HG03159 (cell line): ENCODE results near the gene NTRK3.

ENCODE experiments used
- ATAC-seq: cut with Tn5 transposase; IDR thresholded peaks from one replicate; pipeline ENCODE4 v1.9.1; 2021; ENCODE audit warnings: mild to moderate bottlenecking, moderate library complexity; ENCODE audit not compliant: unreplicated experiment

NTRK3 gene

DNA sequence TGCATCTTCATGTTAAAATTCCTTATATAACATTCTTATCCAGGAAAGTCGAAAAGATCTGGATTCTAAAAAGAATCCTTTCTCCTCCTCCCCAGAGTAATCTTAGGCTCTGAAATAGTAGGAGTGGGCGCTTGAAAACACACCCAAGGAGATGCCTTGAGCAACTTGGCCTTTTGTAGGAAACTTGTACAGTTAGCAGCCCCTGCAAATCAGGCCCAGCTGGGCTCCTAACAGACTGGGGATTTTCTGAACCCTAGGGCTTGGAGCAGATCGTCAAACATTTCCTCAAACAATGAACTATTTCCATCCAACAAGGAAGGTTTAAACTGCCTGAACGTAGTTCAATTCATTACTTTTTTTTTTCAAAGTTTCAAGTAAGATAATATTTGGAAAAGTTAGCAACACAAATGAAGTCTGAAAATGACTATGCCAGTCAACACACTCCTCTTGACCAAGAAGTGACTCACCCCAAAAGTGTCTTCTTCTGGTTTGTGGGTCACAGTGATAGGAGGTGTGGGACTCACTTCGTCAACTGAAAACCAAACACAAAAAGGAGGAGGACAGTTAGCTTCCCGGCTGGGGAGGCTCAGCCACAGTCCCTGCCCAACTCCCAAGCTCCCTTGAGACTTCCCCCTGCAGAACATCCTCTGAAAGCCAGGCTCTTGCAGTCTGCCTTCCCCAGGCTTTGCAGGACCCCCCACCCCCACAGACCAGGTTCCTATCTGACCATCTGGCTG lies 129.7 kb downstream of the NTRK3 start:
- no peak for ATAC-seq

DNA sequence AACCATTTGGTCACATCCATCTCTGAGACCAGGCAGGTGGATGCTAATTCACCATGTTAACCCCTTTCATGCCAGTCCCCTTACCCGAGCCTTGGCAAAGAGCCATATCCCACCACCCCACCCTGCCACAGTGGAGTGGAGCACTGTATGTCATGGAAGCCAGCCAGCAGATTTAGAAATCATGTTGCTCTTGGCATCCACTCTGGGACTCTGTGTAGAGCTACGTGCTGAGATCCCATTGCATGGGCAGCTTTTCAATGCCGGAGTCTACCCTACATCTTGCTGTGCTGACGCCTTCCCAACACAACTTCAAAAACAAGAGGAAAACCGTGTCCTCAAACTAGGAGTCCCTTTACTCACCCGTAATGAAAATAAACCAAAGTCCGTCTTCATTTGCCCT lies 131.0 kb downstream of the NTRK3 start:
- no peak for ATAC-seq

DNA sequence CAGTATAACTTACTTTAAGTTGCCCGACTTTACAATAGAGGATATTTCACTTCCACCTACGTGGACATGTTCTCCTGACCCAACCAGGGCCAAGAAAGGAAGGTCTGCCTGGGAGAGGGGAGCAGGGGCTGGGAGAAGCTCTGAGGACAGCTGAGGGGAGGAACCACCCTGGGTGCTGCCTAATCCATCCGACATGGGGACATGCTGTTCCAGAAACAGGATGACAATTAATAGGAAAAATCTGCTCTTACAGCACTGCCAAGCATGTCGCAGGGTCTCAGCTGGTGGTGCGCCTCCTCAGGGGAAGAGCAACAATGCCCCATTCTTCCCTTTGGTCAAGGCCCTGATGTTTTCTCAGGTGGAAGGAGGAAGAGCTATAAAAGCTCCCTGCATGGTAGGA lies 132.3 kb downstream of the NTRK3 start:
- no peak for ATAC-seq

DNA sequence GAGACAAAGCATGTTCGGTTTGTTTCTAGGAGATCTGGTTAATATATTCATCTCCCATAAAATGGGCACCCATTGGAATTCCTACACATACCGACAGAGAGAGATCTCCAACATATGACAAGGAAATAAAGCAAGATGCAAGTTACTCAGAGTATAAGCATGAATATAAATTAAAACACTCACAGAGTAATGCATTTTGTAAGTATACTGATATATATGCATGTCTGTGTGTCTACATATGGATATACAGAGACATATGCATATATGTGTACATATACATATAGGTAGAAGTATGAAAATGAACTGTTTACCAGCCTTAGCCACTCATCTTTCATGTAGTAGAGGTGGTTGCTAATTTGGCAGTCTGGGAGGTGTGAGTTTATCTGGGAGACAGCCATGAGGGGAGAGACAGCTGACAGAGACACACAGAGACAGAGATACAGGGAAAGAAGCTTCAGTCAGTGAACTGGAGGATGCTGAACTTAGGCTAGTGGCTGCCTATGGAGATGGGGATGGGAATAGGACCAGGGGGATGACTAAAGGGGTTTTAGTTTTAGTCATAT lies 134.5 kb downstream of the NTRK3 start:
- ATAC-seq: no peak

DNA sequence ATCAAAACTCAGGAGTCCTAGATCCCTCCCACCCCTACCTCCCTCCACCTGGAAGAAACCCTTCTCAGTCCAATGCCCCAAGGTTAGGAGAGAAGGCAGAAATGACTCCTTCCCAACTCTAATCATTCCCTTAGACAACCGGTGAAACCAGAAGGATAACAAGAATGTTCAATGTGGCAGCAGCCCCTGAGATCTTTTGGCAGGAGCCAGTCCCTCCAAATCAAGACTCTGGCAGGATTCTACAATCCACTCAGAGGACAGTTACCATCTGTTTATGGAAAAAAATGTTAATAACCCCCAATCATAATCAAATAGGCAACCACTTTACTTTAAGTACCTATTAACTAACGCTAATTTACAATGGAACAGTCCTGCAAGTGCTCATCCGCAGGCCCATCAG lies 136.5 kb downstream of the NTRK3 start:
- ATAC-seq: no peak

DNA sequence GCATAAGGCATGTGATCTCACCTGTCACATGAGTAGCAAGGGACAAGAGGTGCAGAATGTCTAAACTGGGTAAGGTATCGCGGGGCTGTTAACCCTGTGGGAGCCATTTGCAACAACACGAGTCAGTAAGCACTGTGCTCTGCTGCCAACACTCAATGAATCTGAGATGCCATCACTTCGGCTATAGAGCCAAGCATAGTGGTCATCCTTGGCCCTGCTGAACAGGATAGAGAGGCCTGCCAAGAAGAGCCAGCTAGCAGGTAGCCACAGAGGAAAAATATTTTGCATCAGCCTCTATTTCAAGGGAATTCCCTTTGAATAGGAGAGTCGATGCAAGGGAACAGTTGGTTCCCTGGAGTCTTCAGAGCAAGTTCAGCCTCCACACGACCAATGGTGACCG lies 137.8 kb downstream of the NTRK3 start:
- no peak for ATAC-seq

DNA sequence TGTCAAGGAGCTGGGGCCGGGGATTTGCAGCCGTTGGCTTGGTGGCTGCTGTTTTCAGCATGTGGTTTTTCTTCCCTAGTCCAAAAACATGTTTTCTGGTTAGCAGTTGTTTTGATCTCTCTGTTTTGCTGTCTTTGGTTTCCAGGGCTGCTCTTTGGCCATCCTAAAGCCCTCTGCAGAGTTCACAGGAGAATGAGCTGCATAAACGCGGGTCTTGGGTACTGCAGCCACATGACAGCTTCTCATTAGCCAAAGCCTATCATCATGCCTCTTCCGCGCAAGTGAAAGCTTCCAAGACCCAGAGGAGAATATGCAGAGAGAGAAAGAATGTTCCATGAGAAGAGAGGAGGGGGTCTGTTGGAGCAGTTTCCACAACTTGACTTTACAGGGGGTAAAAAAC lies 138.5 kb downstream of the NTRK3 start:
- ATAC-seq: no peak

DNA sequence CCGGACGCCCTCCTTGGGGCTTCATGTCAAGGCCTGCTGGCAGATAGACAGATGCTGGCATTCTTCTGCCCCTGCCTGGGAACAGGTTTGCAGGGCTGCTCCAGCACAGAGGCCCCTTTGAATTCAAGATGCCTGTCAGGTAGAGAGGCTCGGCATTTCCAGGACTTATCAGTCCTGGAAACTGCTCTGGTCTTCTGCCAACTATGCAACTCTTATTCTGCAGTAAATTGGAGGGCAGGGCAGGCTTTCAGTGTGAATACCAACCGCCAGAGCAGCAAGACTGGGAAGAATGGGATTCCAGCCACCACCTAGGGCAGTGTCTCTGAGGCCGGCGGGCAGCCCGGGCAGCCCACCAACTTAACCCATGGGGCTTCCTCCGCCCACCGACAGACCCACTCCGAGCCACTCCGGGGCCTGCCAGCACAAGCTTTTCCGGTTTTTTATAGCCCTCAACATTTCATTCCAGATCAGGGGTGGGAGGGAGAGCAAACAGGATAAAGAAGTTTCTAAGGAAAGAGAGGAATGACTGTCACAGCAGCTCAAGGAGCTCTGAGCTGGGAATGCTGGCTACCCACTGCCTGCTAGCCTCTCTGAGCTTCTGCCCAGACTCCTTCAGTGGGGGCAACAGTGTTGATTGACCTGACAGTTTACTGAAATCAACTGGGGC lies 140.9 kb downstream of the NTRK3 start:
- no peak for ATAC-seq

DNA sequence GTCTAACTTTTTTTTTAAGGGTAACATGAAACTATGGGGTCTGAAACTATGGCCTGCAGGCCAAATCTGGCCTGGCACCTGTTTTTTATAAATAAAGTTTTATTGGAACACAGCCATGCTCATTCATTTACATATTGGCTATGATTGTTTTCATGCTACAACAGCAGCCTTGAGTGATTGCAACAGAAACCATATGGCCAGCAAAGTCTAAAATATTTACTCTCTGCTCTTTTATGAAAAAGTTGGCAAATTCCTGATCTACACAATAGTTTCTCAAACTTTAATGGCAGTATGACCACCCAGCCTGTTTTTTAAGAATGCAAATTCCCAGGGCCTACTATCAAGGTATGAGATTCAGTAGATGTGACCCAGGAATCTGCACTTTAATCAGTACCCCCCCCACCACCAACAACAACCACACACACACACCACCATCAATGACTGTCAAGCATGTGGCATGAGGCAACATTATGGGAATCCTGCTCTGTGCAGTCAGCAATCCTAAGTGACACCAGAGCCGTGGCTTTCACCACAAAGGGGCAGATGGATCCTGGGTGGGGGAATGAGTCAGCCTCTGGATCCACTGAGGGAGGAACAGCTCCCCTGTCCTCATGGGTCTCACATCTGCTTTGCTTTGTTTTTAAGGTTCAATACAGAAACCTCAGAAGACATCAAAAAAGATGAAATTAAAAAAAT lies 142.8 kb downstream of the NTRK3 start:
- no peak for ATAC-seq

DNA sequence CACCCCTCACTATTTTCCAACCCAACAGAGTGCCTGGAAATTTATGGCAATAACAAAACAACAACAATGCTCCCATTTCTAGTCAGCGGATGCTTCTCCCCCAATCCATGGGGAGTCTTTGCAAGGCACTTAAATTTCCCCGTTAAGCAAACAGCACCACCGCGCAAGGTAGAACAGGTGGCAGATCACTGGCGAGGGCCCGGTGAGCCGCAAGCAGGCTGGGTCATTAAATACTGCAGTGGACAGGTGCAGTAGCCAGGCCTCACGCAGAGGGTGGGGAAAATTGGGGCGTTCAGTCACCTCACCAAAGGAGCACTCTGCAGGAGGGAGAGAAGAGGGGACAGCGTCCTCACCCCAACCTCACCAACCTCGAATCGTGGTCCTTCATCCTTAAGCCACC lies 147.5 kb downstream of the NTRK3 start:
- no peak for ATAC-seq

DNA sequence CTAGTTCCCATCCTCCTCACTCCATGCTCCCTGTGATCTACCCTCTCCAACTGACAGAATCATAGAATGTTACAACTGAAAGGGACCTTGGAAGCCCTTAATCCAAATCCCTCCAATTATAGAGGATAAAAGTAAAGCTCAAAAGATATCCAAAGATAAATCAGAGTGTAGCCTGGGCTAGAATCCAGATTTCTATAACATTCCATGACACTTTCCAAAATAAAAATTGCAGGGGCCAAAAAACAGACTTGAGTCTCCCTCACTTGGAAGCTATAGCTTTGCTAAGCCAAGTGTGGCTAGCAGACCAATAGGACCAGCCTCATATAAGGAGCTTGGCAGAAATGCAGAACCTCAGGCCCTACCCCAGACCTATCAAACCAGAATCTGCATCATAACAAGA lies 148.1 kb downstream of the NTRK3 start:
- no peak for ATAC-seq

DNA sequence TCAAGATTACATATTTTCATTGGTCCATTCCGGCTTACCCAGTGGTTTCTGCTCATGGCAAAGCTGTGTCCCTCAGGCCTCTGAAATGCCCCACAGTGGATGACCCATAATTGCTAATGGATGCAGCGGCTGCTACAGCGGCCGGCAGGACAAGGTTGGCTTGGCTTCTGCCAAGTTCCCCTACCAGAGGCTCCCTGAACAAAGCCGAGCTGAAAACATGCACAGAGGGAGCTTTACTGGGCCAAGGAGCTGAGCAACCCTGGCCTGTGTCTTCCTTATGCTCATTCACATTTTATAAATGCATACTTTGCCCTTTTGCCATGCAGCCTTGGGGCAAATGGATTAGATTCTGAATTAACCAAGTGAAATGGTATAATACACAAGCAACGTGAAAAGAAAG lies 150.5 kb downstream of the NTRK3 start:
- ATAC-seq: no peak

DNA sequence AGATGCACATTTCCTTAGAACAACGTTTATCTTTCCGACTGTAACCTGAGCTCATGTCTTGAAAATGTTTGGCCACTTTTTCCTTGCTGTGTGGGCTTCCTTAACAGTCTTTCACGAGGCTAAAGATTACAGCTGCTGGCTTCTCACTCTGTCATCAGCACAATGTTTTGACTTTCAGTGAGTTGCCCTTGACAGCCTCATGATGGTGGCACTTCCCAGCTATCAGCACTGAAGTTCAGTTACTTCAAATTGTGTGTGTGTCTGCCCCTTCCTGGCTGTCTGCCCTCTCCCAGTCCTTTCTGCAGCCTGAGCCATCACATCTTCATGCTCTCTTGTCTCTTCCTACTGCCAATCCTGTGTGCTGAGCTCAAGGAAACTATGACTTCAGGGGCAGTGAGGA lies 152.2 kb downstream of the NTRK3 start:
- no peak for ATAC-seq

DNA sequence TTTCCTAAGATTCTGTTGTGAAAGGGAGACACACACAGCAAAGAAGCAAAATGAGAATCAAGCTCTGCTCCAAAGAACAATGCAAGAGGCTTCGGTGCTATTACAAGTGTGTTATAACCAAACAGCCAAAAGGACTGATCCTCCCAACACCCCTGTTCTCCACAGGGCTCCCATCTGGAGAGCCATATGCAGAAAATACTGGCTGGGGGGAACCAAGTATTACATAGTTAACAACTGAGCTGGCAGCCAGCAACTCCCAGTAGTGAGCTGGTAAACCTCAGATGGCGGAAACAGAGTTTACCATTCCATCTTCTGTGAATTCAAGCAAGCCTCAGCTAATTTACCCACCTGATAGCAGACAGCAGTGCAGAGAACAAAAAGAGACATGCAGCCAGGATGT lies 156.4 kb downstream of the NTRK3 start:
- ATAC-seq: no peak

DNA sequence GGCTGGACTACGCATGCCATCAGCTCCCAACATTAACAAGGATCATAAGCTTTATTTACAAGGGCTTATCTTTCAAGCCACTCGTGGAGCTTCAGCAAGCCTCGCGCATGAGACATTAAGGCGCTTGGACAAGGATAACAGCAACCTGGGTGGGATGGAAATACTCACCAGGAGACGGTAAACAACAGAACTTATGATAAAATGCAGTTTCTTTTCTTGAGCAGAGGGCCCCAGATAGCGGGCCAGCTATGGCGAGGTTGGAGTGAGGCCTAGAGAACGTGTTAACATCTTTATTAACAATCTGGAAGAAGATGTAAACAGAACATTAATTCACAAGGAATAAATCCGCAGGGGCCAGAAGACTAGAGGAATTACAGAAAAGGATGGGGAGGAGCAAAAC lies 158.2 kb downstream of the NTRK3 start:
- ATAC-seq: no peak

DNA sequence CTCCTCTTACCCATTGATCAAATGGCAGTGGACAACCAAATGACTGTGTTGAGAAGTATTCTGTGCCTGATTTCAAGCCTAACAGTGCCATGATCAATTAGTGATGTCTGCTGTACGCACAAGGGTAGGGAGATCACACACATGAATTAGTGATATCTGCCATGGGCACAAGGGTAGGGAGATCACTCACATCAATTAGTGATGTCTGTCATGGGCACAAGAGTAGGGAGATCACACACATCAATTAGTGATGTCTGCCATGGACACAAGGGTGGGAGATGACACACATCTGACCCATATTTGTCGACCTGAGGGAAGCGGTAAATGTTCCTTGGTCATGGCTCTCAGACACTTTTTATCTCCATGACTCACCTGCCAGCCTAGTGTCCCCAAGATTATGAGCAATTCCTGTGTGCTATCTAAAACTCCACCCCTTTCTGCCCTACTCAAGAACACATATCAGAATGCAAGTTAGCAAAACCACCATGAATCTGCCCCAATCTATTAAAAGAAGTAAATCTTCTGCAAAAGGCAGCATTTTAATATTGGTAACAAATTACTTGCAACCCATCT lies 165.0 kb downstream of the NTRK3 start:
- ATAC-seq: no peak

DNA sequence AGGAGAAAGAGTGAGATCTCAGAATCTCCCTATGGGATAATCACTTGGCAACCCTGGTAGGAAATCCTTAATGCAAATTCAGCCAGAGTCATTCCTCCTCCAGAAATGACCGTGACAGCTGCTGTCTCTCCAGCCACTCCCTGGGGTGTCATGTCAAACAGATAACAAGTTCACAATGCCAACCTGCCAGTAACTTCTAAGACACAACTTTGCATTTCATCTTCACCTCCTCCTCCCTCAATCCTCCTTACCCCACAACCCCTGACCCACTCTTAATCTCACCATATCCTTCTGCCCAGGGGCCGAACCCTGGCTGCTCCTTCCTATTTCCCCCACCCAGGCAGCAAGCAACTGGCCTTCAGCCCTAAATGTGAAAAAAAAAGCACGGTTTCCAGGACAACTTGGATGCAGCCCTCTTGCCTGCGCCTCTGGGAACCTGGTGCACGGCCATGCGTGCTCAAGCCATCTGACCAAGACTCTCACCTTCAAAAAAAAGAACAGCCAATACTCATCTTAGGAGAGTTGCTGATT lies 166.0 kb downstream of the NTRK3 start:
- ATAC-seq: no peak

DNA sequence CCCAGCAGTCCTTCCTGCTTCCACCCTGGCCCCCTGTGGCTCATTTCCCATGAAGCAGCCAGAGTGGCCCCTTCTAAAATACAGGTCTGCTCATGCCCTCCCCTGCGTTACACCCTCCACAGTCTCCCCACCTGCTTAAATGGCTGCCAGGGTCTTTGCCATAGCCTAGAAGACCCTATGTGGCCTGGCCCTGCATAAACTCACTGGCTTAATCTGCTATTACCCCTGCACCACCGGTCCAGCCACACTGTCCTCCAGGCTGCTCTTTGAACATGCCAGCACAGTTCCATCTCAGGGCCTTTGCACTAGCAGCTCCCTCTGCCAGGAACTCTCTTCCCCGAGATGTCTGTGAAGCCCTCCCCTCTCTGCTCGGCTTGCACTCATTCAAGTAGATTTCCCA lies 166.8 kb downstream of the NTRK3 start:
- no peak for ATAC-seq

DNA sequence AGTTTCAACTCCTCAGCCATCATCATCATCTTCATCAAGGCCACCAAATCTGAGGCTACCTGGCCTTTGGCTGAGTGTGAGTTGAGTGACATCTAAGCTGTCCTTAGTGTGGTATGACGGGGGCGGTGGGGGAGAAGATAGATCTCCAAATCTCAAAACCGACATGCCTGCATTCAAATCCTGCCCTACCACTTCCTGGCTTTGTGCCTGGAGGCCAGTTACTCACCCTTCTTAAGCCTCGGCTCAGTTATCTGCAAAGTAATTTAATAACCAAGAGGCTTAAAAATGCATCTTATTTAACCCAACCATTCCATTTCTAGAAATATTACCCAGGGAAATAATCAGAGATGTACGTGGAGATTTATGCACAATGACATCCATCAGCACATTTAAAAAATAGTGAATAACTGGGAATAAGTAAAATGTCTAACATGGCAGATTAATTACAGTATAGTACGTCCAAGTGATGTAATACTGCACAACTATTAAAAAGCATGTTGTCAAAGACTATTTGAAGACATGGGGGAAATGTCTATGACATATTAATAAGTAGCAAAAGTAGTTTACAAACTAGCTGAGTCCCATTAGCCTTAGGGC lies 167.4 kb downstream of the NTRK3 start:
- ATAC-seq: no peak

DNA sequence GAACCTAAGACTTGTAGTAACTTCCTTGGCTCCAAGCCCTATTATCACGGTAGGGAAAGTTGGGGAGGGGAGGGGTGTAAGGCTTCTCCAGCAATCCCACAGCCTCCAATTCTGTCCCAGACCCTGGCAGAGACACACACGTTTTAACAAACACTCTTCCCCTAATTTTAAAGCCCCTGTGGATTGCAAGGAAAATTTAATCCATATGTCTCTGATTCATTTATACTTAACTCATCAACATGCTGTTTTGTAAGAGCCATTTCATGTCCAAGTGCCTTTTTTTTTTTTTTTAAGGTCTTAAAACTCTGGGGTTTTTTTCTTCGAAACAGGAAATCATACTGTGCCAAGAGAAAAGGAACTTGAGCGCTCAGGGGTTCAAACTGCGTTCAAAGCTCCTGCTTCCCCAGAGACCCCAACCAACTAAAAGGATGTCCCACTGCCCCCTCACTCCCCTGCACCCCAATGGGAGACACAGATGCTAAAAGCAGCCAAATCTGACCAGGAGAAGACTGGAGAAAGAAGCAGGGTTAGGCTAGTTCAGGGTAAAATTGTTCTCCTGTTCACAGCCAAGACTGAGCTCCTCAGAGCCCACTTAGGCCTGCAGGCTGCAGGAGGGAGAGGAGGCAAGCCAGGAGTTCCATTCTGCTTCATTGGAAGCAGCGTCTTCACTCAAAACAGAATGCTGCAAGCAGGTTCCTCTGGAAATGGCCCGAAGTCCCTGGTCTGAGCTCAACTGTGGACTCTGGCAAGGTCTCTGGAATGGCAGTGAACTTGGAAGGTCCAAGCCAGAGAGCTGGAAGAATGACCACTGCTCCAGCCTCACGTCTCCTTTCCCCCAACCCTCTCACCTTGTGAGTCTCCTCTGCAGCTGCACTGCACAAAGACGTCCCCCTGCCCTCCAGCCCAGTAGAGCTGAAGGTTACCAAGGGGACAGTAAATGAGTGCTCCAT lies 172.5 kb downstream of the NTRK3 start:
- ATAC-seq: no peak
